B cell (primary cell): ENCODE results near the gene ELMOD3. TPM values are rescaled to one million over a fixed set of nuclear protein-coding genes. Genes with fewer than 3 reads are reported as not detected.

ENCODE experiments used
- ATAC-seq: fragments of 200-7000 bp; cut with Tn5 transposase; one replicate; pipeline ENCODE4 v1.10.0; 2021; ENCODE audit warnings: low read depth, mild to moderate bottlenecking, moderate number of reproducible peaks, moderate library complexity
- CTCF ChIA-PET: fragments of 350-600 bp; sonication (Branson Sonifier 250); formaldehyde crosslinking; loops from one replicate; lab custom pipeline; 2021; ENCODE audit warnings: antibody characterized with exemption, inconsistent platforms; lab: Charles Lee
- POLR2A ChIA-PET: fragments of 350-600 bp; sonication (Branson Sonifier 250); formaldehyde crosslinking; loops from one replicate; lab custom pipeline; 2021; ENCODE audit warnings: antibody characterized with exemption; lab: Charles Lee
- DNase-seq: peaks from one replicate; pipeline ENCODE4 v3.0.0; 2013
- H2AFZ ChIP-seq: 2 replicates; pipeline ENCODE4 v1.6.1; 2012; ENCODE audit warnings: mild to moderate bottlenecking, low read depth, low read length; ENCODE audit not compliant: insufficient read depth, poor library complexity, severe bottlenecking
- H3K27ac ChIP-seq, 2 donors: 1 replicate in 1 of 2; 2 replicates in 1 of 2; pipeline ENCODE4 v1.5.1; 2012 to 2013; ENCODE audit warnings: low read length in 2 of 2, mild to moderate bottlenecking in 2 of 2, moderate library complexity in 1 of 2
- H3K27me3 ChIP-seq, 4 experiments: fragments of 200-600 bp in 1 of 4; sonication (generic) in 1 of 4; replicated peaks in 1 of 4; 1 replicate in 2 of 4; 2 replicates in 2 of 4; pipeline versions ENCODE4 v1.6.1 to v1.7.0; 2013 to 2016; ENCODE audit warnings: low read length in 3 of 4, mild to moderate bottlenecking in 2 of 4, mixed read lengths in 1 of 4, moderate library complexity in 1 of 4; ENCODE audit not compliant: insufficient read depth in 4 of 4, control insufficient read depth in 3 of 4; ENCODE audit errors: control extremely low read depth in 1 of 4
- H3K36me3 ChIP-seq, 2 experiments: replicated peaks in 1 of 2; 1 replicate in 1 of 2; 2 replicates in 1 of 2; pipeline versions ENCODE4 v1.6.1 to v1.7.1; 2013; ENCODE audit warnings: low read length in 1 of 2; ENCODE audit not compliant: insufficient read depth in 2 of 2, control insufficient read depth in 1 of 2; ENCODE audit errors: control extremely low read depth in 1 of 2, extremely low read depth in 1 of 2
- H3K4me1 ChIP-seq, 2 donors: fragments of 200-600 bp in 1 of 2; sonication (generic) in 1 of 2; 1 replicate in 1 of 2; 2 replicates in 1 of 2; pipeline versions ENCODE4 v1.5.1 to v1.6.1; 2013 to 2017; ENCODE audit warnings: low read length in 2 of 2; ENCODE audit not compliant: control insufficient read depth in 2 of 2, insufficient read depth in 2 of 2
- H3K4me2 ChIP-seq: replicated peaks from 2 replicates; pipeline ENCODE3; 2012; ENCODE audit warnings: mild to moderate bottlenecking, low read depth, low read length; ENCODE audit not compliant: poor library complexity, severe bottlenecking
- H3K4me3 ChIP-seq, 5 experiments: fragments of 200-600 bp in 1 of 5; sonication (generic) in 1 of 5; 1 replicate in 3 of 5; 2 replicates in 2 of 5; pipeline versions ENCODE4 v1.5.1 to v1.7.0; 2011 to 2016; ENCODE audit warnings: low read length in 4 of 5, mild to moderate bottlenecking in 4 of 5, low read depth in 2 of 5, control low read depth in 1 of 5, moderate library complexity in 1 of 5; ENCODE audit not compliant: insufficient read depth in 1 of 5; ENCODE audit errors: control extremely low read depth in 1 of 5, extremely low read depth in 1 of 5
- H3K79me2 ChIP-seq: fragments of 200-600 bp; sonication (generic); one replicate; pipeline ENCODE4 v1.6.0; 2016; ENCODE audit warnings: low read length; ENCODE audit not compliant: control insufficient read depth, insufficient read depth
- H3K9ac ChIP-seq: fragments of 200-600 bp; sonication (generic); 2 replicates; pipeline ENCODE4 v1.6.1; 2017; ENCODE audit warnings: mild to moderate bottlenecking, low read length, moderate library complexity
- H3K9me3 ChIP-seq, 3 donors: one replicate each; pipeline versions ENCODE4 v1.6.1 to v1.7.1; 2013; ENCODE audit warnings: low read length in 2 of 3; ENCODE audit not compliant: control insufficient read depth in 2 of 3, insufficient read depth in 1 of 3; ENCODE audit errors: control extremely low read depth in 1 of 3
- H4K20me1 ChIP-seq: 2 replicates; pipeline ENCODE4 v1.6.0; 2012; ENCODE audit warnings: mild to moderate bottlenecking, low read length; ENCODE audit not compliant: insufficient read depth, control insufficient read depth, poor library complexity, severe bottlenecking
- H3K27ac Mint-ChIP-seq: one replicate; pipeline ENCODE4 v1.8.0; 2021; ENCODE audit warnings: mixed read lengths
- H3K27me3 Mint-ChIP-seq: one replicate; pipeline ENCODE4 v1.8.0; 2021; ENCODE audit warnings: mixed read lengths
- H3K4me1 Mint-ChIP-seq: one replicate; pipeline ENCODE4 v1.8.0; 2021; ENCODE audit warnings: mixed read lengths
- H3K4me3 Mint-ChIP-seq: one replicate; pipeline ENCODE4 v1.8.0; 2021; ENCODE audit warnings: mixed read lengths
- H3K9me3 Mint-ChIP-seq: one replicate; pipeline ENCODE4 v1.8.0; 2022; ENCODE audit warnings: mixed read lengths; ENCODE audit not compliant: insufficient read depth
- CTCF ChIP-seq: fragments of 200-600 bp; IDR thresholded peaks from one replicate; pipeline ENCODE4 v1.8.0; 2022; ENCODE audit warnings: antibody characterized with exemption, mild to moderate bottlenecking
- EZH2 ChIP-seq: IDR thresholded peaks from 2 replicates; pipeline ENCODE4 v1.6.1; 2012; ENCODE audit warnings: borderline replicate concordance, low read depth, mild to moderate bottlenecking, moderate library complexity, low read length; ENCODE audit not compliant: insufficient read depth, poor library complexity, severe bottlenecking
- WGBS: methylation state at CpG from one replicate; pipeline ENCODE4 v1.1.5; 2013; ENCODE audit warnings: missing lambda C conversion rate; ENCODE audit not compliant: insufficient coverage; 5-methylcytosine and 5-hydroxymethylcytosine counted together
- intact Hi-C: fragments of 100-400 bp; cut with micrococcal nuclease; formaldehyde crosslinking; loops from one replicate; pipeline ENCODE4 v1.10.0; 2022
- polyA plus RNA-seq: library from polyadenylated mRNA; depleted of rRNA; stranded (reverse); fragments of >200 nt; gene quantifications from 2 replicates; pipeline ENCODE4 v1.2.3, GENCODE V29; 2012
- total RNA-seq, 2 donors: library from RNA; stranded (reverse); fragments of 120-200 nt in 1 of 2; gene quantifications; 1 replicate in 1 of 2; 2 replicates in 1 of 2; pipeline versions ENCODE4 v1.2.3 to v1.2.4, GENCODE V29; 2013 to 2022

The ELMOD3 gene
- total and polyA plus RNA-seq, 2 donors (not counting 1 experiment from before 2014, with no cell fraction given), result 34.3 to 57.6 TPM

- DNase-seq (no peak), ATAC-seq (no peak)
- peaks cover 53% of the 10 kb centered on the region for H3K79me2 ChIP-seq
- H3K4me3 Mint-ChIP-seq, result peak overlapping the region; percentile 90
- ChIA-PET POLR2A (interaction anchor here (0.5 to 0.7 kb wide), 2 partner anchors 50 to 139 kb away, joined by 3 to 6 read pairs; no protein-coding TSS in a partner anchor), CTCF (interaction anchor here (1.1 to 1.2 kb wide), 2 partner anchors 9 to 142 kb away, joined by 3 read pairs; no protein-coding TSS in a partner anchor)
- H3K36me3 ChIP-seq, result no peaks in the 10 kb centered on the region
- WGBS, result 82% methylated on average over 12 of the region's 13 CpGs
- peak overlapping the region; percentile 67 for H2AFZ ChIP-seq
- H3K27me3 ChIP-seq, result no peaks in the 10 kb centered on the region
- H4K20me1 ChIP-seq, result peaks cover 10% of the 10 kb centered on the region
- peak overlapping the region; percentile 48 to 84 for H3K27ac ChIP-seq
- peak overlapping the region; percentile 78 for H3K4me2 ChIP-seq
- peak overlapping the region; percentile 65 for H3K9ac ChIP-seq
- peak overlapping the region in 3 of 5 experiments; percentile 57 to 75 (median 67) for H3K4me3 ChIP-seq
- TF ChIP-seq EZH2, result no peak
- TF ChIP-seq CTCF, result no peak
- intact Hi-C loops, result loop anchor here (1.0 to 5.0 kb wide), 4 partner anchors 8 to 83 kb away; partner anchors contain the start of genes ELMOD3, RETSAT, SH2D6 and TGOLN2
- H3K4me1 ChIP-seq, result peaks cover 65 to 76% of the 10 kb centered on the region in 2 donors
- H3K27ac Mint-ChIP-seq, result peak overlapping the region; percentile 91
- H3K27me3 Mint-ChIP-seq, result no peaks in the 10 kb centered on the region
- no peaks in the 10 kb centered on the region for H3K9me3 ChIP-seq
- H3K4me1 Mint-ChIP-seq, result peaks cover 73% of the 10 kb centered on the region
- H3K9me3 Mint-ChIP-seq, result no peaks in the 10 kb centered on the region
Measured at GRCh38 chr2:85410584-85411404, 56.2 kb downstream of the ELMOD3 start.

GRCh38 chr2:85411405-85411748 is 56.8 kb downstream of the ELMOD3 start:
- Mint-ChIP-seq H3K27ac (peak overlapping the region; percentile 75), H3K27me3 (no peaks in the 10 kb centered on the region), H3K4me3 (peak overlapping the region; percentile 46), H3K9me3 (no peaks in the 10 kb centered on the region), H3K4me1 (peaks cover 68% of the 10 kb centered on the region)
- Histone ChIP-seq H3K9ac (no peak overlapping the region), H3K4me1 (peaks cover 59 to 71% of the 10 kb centered on the region in 2 donors), H3K27ac (no peak overlapping the region), H2AFZ (no peak overlapping the region), H3K9me3 (no peaks in the 10 kb centered on the region), H3K36me3 (no peaks in the 10 kb centered on the region), H3K79me2 (peaks cover 47% of the 10 kb centered on the region), H3K4me2 (no peak overlapping the region), H3K4me3 (no peak overlapping the region), H3K27me3 (no peaks in the 10 kb centered on the region), H4K20me1 (peaks cover 10% of the 10 kb centered on the region)
- no peak for TF ChIP-seq CTCF
- no peak for TF ChIP-seq EZH2
- ChIA-PET POLR2A (no interaction called here), CTCF (interaction anchor here (1.1 to 1.2 kb wide), 2 partner anchors 9 to 141 kb away, joined by 3 read pairs; no protein-coding TSS in a partner anchor)
- intact Hi-C loops, result loop anchor here (5.0 kb wide), 1 partner anchor 84 kb away; the partner anchor contains the start of gene TGOLN2
- 92% methylated on average over 5 of the region's 5 CpGs for WGBS
- ATAC-seq (no peak), DNase-seq (no peak)
